Mesodermal cell (in vitro differentiated cells): ENCODE results near the gene ZNF705A. TPM values are rescaled to one million over a fixed set of nuclear protein-coding genes. Genes with fewer than 3 reads are reported as not detected.
"Not testable (repeated sequence)": the region's sequence is repeated elsewhere in the genome, so short reads cannot be mapped to it uniquely, and the experiment has no call there.

Source experiments
- H3K27ac ChIP-seq: 2 replicates; pipeline ENCODE4 v1.7.0; 2013; ENCODE audit warnings: mild to moderate bottlenecking, low read depth, low read length, moderate library complexity; ENCODE audit not compliant: severe bottlenecking
- H3K36me3 ChIP-seq: 2 replicates; pipeline ENCODE4 v1.7.1; 2013; ENCODE audit warnings: mild to moderate bottlenecking, low read length, moderate library complexity; ENCODE audit not compliant: control insufficient read depth, insufficient read depth
- H3K4me1 ChIP-seq: one replicate; pipeline ENCODE4 v1.7.1; 2013; ENCODE audit warnings: mild to moderate bottlenecking, low read length; ENCODE audit not compliant: insufficient read depth, control insufficient read depth, poor library complexity, severe bottlenecking
- H3K4me3 ChIP-seq: 2 replicates; pipeline ENCODE4 v1.7.0; 2013; ENCODE audit warnings: low read length, control low read depth, mild to moderate bottlenecking; ENCODE audit not compliant: insufficient read depth, poor library complexity, severe bottlenecking; ENCODE audit errors: extremely low read depth
- H3K9me3 ChIP-seq: 2 replicates; pipeline ENCODE4 v1.7.1; 2013; ENCODE audit warnings: mild to moderate bottlenecking, low read length, moderate library complexity; ENCODE audit not compliant: control insufficient read depth
- WGBS, 2 experiments: methylation state at CpG; one replicate each; pipeline ENCODE4 v1.1.5; 2013; ENCODE audit warnings: missing lambda C conversion rate in 2 of 2; ENCODE audit not compliant: insufficient coverage in 2 of 2; 5-methylcytosine and 5-hydroxymethylcytosine counted together
- polyA plus RNA-seq, 2 experiments: library from polyadenylated mRNA; stranded (reverse); fragments of 50-300 nt; gene quantifications; one replicate each; pipeline ENCODE4 v1.2.3, GENCODE V29; 2013

The ZNF705A gene
- polyA plus RNA-seq (2013, experiment 1 of 2): not detected
- not detected for polyA plus RNA-seq (2013, experiment 2 of 2)

DNA sequence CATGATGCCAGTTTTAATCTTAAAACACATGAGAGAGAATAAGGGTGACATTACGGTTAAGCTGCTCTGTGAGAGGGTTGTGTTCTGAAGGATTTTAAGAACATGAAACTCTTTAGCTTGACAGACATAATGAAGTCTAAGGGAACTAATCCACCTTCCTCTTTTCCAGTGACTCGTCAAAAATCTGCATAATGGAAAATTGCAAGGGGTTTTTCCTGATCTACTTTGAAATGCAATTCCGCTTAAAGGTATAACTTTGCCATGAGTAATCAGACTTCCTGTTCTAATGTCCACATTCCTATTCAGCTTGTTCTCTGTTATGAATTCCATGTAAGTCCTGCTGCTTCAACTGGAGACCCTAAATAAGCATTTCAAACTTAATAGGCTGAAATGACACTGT lies at the start of gene ZNF705A:
ZNF705A (plus strand) TSS at position 171 of the 400 bp plus-strand sequence. CDS start 15,611 bp downstream, outside the sequence.
- no peaks in the 10 kb centered on the region for H3K9me3 ChIP-seq
- peak within 1 kb of the TSS; percentile 25 for H3K27ac ChIP-seq
- no peak within 1 kb of the TSS for H3K4me3 ChIP-seq
- 61% methylated on average over 2 of the region's 3 CpGs; no CpG with 5 or more reads in 1 of the 2 experiments for WGBS, 2 experiments
- peaks cover 9% of the 10 kb centered on the region for H3K4me1 ChIP-seq
- H3K36me3 ChIP-seq: no peaks in the 10 kb centered on the region

DNA sequence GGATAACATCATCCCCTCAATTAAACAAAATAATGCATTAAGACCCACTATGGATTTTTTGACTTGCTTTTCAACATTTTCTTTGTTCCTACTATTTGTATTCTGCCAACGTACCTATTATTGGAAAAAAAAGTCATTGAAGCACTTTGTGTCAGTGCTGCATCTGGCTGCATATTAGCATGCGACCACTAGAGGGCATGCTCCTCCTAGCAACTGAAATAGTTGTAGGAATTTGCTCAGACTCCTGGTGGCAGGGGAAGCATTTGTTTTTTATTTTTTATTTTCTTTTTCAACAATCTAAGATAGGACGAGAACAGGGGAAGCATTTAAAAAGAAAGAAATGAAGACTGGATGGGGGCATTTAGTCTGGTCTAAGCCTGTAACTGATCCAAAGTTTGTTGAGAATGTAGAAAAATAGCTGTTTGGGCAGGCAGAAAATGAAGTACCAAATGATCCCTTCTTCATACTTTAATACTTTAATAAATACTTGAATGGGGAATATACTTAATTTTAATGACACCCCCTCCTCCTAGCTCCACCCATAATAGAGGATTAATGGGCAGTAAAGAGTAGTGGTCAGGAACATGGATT lies 47.9 kb upstream of the ZNF705A start:
- H3K9me3 ChIP-seq: peaks cover 2% of the 10 kb centered on the region
- WGBS, 2 experiments: 26 to 33% methylated on average over 2 to 3 of the region's 3 CpGs
- H3K36me3 ChIP-seq: no peaks in the 10 kb centered on the region
- H3K4me1 ChIP-seq: no peaks in the 10 kb centered on the region
- no peak overlapping the region for H3K4me3 ChIP-seq
- H3K27ac ChIP-seq: no peak overlapping the region

DNA sequence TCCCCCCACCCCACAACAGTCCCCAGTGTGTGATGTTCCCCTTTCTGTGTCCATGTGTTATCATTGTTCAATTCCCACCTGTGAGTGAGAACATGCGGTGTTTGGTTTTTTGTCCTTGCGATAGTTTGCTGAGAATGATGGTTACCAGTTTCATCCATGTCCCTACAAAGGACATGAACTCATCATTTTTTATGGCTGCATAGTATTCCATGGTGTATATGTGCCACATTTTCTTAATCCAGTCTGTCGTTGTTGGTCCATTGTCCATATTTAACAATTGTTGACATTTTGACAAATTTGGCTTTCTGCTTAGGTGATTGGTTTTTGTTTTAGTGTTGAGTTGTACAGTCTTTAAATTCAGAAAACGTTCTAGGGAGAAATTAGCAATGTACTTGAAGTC lies 43.7 kb upstream of the ZNF705A start:
- H3K4me3 ChIP-seq, H3K9me3 ChIP-seq, H3K27ac ChIP-seq, H3K36me3 ChIP-seq, H3K4me1 ChIP-seq: not testable (repeated sequence)
- 100% methylated on average over 1 of the region's 4 CpGs for WGBS, 2 experiments

DNA sequence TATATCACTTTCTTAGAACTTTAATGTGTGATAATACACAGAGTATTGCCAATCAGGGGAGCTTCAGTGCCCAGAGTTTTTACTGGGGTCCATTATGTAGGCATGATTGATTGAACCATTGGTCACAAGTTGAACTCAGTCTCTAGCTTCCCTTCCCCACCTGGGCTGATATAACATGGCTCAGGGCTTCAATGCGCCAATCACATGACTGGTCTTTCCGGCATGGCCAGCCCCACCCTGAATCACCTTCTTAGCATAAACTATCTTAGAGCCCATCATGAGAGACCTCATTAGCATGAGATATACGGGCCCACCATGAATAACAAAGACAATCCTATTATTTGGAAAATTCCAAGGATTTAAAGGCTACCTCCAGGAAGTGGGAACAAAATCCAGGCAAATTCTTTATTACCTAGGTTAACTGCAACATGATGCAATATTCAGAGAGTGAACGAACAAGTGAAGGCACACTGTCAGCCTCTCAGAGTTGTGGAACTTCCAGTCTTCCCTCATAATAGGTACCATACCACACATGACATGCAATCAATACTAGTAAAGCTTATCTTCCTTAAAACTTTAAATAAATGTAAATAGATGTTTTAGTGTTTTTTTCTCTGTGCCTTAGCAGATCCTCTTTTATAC lies 36.6 kb upstream of the ZNF705A start:
- H3K27ac ChIP-seq: no peak overlapping the region
- no peaks in the 10 kb centered on the region for H3K4me1 ChIP-seq
- H3K9me3 ChIP-seq: peaks cover 3% of the 10 kb centered on the region
- 84 to 100% methylated on average over 2 to 3 of the region's 4 CpGs for WGBS, 2 experiments
- no peak overlapping the region for H3K4me3 ChIP-seq
- no peaks in the 10 kb centered on the region for H3K36me3 ChIP-seq

DNA sequence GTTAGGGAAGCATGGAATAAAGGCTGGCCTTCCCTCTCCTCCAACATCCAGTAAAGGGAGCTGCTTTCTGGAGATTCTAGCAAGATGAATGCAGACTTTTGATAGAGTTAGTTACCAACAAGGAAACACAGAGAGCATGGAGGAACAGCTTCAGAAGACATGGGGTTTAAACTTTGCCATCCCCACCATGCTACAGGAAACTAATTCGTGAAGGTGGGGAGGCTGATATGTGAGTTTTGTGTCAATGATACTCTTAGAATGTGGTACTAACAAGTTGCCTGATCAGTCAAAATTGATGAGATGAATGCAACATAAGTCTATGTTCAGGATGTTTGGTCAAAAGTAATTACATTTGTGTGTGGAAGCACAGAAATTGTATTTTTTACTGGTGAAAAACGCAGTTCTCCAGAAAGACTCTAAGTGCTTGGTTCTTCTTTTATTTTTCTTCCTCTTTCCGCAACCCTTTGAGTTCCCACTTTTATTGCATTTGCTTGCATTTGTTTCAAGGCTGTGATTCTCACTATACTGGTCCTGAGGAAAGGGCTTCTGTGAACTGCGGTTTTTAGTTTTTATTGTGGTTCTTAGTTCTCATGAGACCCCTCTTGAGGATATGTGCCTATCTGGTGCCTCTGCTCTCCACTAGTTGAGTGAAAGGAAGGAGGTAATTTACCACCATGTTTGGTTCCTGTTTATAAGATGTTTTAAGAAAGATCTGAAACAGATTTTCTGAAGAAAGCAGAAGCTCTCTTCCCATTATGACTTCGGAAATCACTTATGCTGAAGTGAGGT lies 33.5 kb upstream of the ZNF705A start, which contains the start of gene CLEC4A:
CLEC4A (plus strand) TSS at position 494 of the 789 bp plus-strand sequence; CDS start at position 756, 262 bp downstream.
- H3K4me3 ChIP-seq: no peak within 1 kb of the TSS
- WGBS, 2 experiments: 93 to 100% methylated on average over 2 to 3 of the region's 5 CpGs
- H3K27ac ChIP-seq: no peak within 1 kb of the TSS
- no peaks in the 10 kb centered on the region for H3K4me1 ChIP-seq
- H3K9me3 ChIP-seq: peaks cover 3% of the 10 kb centered on the region
- H3K36me3 ChIP-seq: no peaks in the 10 kb centered on the region

DNA sequence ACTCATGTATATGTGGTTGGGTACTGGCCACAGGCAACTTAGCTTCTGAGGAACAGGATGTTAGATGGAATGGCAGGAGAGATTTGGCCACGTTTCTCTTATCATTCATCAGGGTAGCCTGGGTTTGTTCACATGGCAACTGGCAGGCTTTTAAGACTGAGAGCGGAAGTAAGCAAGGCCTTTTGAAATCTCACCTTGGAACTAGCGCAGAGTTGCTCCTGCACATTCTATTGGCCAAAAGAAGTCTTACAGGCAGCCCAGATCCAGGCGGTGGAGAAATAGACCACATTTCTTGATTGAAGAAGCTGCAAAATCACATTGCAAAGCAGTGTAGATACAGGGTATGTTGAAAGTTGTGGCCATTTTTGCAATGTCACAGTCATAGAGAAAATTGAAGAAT lies 29.7 kb upstream of the ZNF705A start:
- Histone ChIP-seq H3K9me3 (no peaks in the 10 kb centered on the region), H3K4me3 (no peak overlapping the region), H3K36me3 (no peaks in the 10 kb centered on the region), H3K4me1 (no peaks in the 10 kb centered on the region), H3K27ac (no peak overlapping the region)
- 80 to 89% methylated on average over 4 of the region's 4 CpGs for WGBS, 2 experiments

DNA sequence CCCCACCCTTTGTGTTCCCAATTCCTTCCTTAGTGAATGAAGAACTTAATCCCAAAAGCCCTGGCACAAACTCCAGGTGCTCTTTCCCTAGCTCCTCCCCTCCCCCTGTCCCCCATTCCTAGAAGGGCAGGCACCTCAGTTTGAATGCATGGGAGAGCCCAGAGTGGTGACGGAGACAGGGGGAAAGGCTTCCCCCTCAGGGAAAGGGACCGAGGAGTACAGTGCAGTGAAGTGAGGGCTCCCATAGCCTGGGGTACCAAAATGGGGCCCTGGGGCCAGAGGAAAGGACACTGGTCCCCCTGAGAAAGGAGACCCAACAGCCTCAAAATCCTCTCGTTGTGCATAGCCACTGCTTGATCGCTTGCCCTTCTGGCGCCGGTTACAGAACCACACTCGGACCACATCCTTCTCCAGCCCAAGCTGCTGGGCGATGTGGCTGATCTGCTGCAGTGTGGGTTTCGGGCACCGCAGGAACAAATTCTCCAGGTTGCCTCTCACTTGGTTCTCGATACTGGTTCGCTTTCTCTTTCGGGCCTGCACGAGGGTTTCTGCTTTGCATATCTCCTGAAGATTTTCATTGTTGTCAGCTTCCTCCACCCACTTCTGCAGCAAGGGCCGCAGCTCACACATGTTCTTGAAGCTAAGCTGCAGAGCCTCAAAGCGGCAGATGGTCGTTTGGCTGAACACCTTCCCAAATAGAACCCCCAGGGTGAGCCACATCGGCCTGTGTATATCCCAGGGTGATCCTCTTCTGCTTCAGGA lies 23.0 kb upstream of the ZNF705A start:
- H3K4me1 ChIP-seq, H3K4me3 ChIP-seq, H3K36me3 ChIP-seq, H3K27ac ChIP-seq, H3K9me3 ChIP-seq: not testable (repeated sequence)
- WGBS, 2 experiments: 89 to 90% methylated on average over 13 to 15 of the region's 18 CpGs

DNA sequence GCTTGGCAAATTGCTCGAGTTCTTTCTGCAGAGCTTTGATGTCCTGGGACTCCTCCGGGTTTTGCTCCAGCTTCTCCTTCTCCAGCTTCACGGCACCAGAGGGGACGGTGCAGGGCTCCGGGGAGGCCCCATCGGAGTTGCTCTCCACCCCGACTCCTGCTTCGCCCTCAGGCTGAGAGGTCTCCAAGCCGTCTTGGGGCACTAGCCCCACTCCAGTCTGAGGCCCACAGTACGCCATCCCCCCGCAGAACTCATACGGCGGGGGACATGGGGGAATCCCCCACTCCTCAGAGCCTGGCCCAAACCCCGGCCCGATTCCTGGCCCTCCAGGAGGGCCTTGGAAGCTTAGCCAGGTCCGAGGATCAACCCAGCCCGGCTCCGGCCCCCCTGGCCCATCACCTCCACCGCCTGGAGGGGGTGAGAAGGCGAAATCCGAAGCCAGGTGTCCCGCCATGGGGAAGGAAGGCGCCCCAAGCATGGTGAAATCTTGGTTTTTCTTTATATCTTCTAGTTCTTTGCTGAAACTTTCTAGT lies 22.4 kb upstream of the ZNF705A start:
- H3K9me3 ChIP-seq, H3K4me3 ChIP-seq, H3K36me3 ChIP-seq, H3K4me1 ChIP-seq, H3K27ac ChIP-seq: not testable (repeated sequence)
- 94 to 98% methylated on average over 14 to 18 of the region's 23 CpGs for WGBS, 2 experiments

DNA sequence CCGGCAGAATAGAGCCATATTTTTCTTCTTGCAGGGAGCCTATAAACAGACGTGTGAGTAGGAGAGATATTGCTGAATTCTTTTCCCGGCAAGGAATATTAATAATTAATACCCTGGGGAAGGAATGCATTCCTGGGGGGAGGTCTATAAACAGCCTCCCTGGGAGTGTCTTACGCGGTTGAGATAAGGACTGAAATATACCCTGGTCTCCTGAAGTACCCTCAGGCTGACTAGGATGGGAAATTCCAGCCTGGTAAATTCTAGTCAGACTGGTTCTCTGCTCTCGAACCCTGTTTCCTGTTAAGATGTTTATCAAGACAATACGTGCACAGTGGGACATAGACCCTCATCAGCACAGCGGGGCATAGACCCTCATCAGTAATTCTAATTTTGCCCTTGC lies 15.2 kb upstream of the ZNF705A start:
- 95 to 96% methylated on average over 5 to 6 of the region's 8 CpGs for WGBS, 2 experiments
- H3K27ac ChIP-seq, H3K4me1 ChIP-seq, H3K4me3 ChIP-seq, H3K9me3 ChIP-seq, H3K36me3 ChIP-seq: not testable (repeated sequence)

DNA sequence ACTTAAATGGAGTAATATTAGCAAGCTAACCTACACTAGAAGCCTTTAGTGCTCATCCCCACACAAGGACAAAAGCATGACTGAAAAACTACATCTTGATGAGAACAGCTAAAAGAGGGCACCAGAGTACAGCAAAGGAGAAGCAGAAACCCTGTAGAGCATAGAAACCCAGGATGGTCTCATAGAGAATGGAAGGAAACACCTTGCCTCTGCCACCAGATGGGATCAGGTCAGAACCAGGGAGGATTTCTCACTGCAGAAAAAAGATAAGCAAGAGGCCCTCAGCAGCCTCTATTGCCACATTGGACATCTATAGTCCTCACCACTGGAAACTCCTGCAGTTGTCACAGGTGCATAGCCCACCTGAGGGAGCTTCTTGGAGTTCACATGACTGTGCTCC lies 13.6 kb upstream of the ZNF705A start:
- no peaks in the 10 kb centered on the region for H3K36me3 ChIP-seq
- H3K4me1 ChIP-seq: peaks cover 3% of the 10 kb centered on the region
- H3K27ac ChIP-seq: no peak overlapping the region
- H3K9me3 ChIP-seq: no peaks in the 10 kb centered on the region
- no peak overlapping the region for H3K4me3 ChIP-seq
